ENCODE measurements around the gene SLC4A1AP. TPM values are rescaled to one million over a fixed set of nuclear protein-coding genes. Genes with fewer than 3 reads are reported as not detected.

Gene SLC4A1AP
- total RNA-seq = 36.6 TPM

DNA sequence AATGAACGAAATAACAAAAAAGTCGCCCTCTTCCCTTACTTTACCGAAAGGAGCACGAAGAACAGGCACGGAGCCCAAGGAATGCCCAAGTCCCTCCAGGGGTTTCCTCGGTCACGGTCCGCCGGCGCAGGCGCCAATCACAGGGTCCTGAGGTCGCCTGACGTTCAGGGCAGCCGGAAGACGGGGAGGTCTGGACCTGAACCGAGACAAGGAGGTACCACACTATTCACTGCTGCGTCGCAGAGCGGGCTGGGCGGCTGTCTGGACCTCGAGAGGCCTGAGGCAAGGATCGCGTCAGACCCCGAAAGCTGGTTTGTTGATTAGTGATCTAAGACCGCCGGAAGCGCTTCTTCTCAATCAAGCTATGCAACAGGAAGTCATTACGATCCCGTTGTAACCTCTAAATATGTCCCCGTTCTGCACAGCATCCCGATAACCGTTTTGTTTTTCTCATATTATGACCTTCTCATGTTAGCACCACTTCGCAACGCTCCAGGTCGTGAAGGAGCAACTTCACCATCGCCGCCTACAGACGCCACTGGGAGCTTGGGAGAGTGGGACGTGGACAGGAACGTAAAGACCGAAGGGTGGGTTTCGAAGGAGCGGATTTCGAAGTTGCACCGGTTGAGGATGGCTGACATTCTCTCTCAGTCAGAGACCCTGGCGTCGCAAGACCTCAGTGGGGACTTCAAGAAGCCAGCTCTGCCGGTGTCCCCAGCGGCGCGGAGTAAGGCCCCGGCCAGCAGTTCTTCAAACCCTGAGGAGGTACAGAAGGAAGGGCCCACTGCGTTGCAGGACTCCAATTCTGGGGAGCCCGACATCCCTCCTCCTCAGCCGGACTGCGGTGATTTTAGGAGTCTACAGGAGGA is at the start of gene SLC4A1AP, which contains the start of gene SUPT7L:
SLC4A1AP (plus strand) TSS at position 605 of the 869 bp plus-strand sequence; CDS start at position 631, 26 bp downstream.
SUPT7L (minus strand) TSS at position 330 of the 869 bp plus-strand sequence. CDS start 1,422 bp downstream, outside the sequence.

DNA sequence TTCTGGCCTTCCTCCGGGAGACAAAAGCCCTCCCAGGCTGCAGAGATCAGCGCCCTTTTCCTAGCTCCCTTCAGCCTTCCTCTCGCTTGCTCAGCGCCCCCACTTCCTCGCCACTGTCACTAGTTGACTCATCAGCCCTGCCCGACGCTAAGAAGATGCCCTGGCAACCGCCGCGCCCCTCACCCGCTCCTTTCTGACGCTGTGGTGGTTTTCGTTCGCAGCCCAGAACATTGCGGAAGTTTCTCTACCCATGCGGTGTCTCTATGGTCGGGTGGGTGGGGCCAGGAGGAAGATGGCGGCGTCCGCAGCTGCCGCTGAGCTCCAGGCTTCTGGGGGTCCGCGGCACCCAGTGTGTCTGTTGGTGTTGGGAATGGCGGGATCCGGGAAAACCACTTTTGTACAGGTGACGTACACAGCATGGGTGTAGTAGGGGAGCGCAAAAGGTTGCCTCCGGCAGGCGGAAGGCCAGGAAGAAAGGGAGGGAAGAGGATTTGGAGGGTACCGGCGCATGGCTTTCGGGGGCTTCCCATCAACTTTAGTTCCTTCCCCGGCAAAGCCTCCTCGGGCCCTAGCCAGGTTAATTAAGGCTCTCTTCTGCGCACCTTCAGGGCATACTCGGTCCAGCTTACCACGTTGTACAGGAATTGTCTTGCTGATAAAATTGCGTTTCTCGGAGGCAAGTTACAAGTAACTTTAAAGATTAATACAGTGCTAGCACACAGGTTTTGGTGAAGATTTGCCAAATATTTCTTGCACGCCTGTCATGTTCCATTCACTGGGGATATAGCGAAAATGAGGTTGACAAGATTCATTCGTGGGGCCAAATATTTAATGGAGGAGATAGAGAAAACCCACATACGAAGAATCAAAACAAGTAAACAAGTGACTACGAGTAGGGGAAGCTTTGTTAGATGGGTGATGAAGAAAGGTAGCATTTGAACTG is 34.7 kb upstream of the SLC4A1AP start, which contains the start of the genes CCDC121 and GPN1:
CCDC121 (minus strand) TSS at position 246 of the 943 bp plus-strand sequence. CDS start 1,213 bp downstream, outside the sequence.
GPN1 (plus strand) TSS at position 284 of the 943 bp plus-strand sequence; CDS start at position 293, 9 bp downstream.

Small RNA genes within 50 kb of the gene (small RNA-seq; reads per million reads assigned to genes)
- not detected for gene RF00340 (ENCODE audit: low replicate concordance)

Other genes starting within 250 kb of the SLC4A1AP start
- gene NRBP1, start 235.3 kb upstream of the SLC4A1AP start, total RNA-seq = 82.9 TPM
- not detected for gene KRTCAP3, start 221.5 kb upstream of the SLC4A1AP start, total RNA-seq
- gene IFT172, start 174.1 kb upstream of the SLC4A1AP start, total RNA-seq = 70.7 TPM
- 43.2 TPM for gene FNDC4, start 168.7 kb upstream of the SLC4A1AP start, total RNA-seq
- gene GCKR, start 167.1 kb upstream of the SLC4A1AP start, total RNA-seq = 1.3 TPM
- 69.8 TPM for gene ZNF512, start 80.8 kb upstream of the SLC4A1AP start, total RNA-seq
- gene CCDC121, start 34.9 kb upstream of the SLC4A1AP start, total RNA-seq = 4.1 TPM
- 31.6 TPM for gene GPN1, start 34.8 kb upstream of the SLC4A1AP start, total RNA-seq
- gene SUPT7L, start 275 bp upstream of the SLC4A1AP start, total RNA-seq = 46.0 TPM
- 54.5 TPM for gene MRPL33, start 107.8 kb downstream of the SLC4A1AP start, total RNA-seq
- 2.5 TPM for gene RBKS, start 226.5 kb downstream of the SLC4A1AP start, total RNA-seq
- 26.3 TPM for gene BABAM2, start 226.8 kb downstream of the SLC4A1AP start, total RNA-seq